Sigmoid colon (tissue), 3 donors: ENCODE data around the gene FUT1.

Source experiments
- CTCF ChIP-seq, 4 experiments: fragments of 450-650 bp in 3 of 4; fragments of 200-600 bp in 1 of 4; IDR thresholded peaks; one replicate each; pipeline ENCODE4 v1.5.1; 2016 to 2019; ENCODE audit warnings: antibody characterized with exemption in 4 of 4, mild to moderate bottlenecking in 3 of 4, moderate library complexity in 2 of 4
- POLR2A ChIP-seq, 2 donors: fragments of 450-650 bp; IDR thresholded peaks; one replicate each; pipeline ENCODE4 v1.6.1; 2016; ENCODE audit warnings: antibody characterized with exemption in 2 of 2, mild to moderate bottlenecking in 2 of 2, moderate library complexity in 2 of 2

GRCh38 chr19:48698046-48698445 lies 54.4 kb downstream of the FUT1 start:
- TF ChIP-seq CTCF (IDR thresholded peaks at IDR 0.05) (no peak), POLR2A (IDR thresholded peaks at IDR 0.05) (no peak)
